ENCODE measurements around the gene AKAP3.

Gene AKAP3

DNA sequence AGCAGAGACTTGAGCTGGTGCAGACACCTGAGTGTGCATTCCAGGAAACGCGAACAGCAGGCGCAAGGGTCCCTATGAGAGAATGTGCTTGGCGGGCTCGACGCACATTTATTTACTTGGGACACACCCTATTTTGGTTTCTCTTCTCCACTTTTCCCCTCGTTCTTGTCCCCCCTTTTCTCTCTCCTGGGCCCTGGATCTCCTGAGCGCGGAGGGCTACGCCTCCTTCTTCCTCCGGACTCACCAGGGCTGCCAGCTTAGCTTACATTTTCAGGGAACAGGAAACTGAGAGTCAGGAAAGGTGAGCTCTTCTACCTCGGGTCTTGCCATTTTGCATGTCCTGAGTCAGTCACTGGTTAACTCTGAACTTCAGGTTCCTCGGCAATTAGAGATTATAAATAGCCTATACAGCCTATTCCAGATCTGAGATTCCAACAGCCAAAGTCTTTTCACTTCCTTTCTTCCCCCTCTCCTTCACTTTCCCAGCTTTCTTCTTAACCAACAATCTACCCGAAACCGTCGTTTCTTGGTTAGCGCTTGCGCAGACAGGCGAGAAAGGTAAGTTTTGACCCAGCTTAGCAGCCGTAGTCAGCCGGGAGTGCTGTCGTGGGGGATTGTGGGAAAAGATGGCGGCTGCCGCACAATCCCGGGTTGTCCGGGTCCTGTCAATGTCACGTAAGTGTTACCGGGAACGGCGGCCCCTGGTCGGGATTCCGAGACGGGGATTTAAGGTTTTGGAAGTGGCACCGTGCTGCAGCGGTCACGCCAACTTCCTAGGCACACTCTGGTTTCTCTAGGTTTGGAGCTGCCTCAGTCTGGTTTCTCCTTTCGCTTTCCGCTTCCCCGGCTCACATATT lies at the start of gene AKAP3, which contains the start of gene NDUFA9:
AKAP3 (minus strand) TSS at position 551 of the 857 bp plus-strand sequence. CDS start 10,855 bp downstream, outside the sequence.
NDUFA9 (plus strand) TSS at position 614 of the 857 bp plus-strand sequence; CDS start at position 627, 13 bp downstream.
- DNase-seq (ENCODE audit: low spot score), result peak; percentile 85

DNA sequence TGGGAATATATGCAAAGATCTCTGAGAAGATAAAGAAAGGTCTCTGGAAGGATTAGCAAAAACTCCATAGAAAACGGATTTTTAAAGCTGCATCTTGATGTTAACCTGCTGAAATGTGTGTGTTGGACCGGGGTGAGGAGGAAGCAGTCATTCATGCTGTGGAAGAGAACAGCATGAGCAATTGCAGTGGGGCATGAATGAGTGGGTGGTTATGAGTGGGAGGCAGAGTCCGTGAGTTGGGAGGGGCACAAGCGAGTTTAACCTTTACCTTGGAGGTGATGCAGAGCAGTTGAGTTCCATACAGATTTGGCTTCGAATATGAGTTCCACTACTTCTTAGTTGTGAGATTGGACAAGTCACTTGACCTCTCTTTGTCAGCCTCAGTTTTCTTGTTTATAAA lies 41.9 kb upstream of the AKAP3 start:
- no peak for DNase-seq (ENCODE audit: low spot score)

DNA sequence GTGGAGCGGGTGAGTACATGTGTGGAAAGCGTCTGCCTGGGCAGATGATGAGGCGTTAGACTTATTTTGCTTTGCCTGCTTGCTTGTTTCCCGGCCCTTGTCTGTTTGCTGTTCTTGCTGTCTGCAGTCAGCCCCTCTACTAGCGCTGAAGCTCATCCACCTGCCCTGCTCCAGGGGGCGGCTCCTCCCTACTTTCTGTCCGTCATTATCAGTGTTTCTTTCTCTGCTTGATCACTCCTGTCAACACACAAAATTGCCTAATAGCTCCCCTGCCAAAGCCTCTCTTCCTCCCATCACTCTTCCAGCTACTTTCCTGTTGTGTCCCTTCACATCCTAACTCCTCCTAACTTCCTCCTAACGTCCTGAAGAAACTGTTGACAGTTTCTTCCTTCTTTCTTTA lies 36.5 kb upstream of the AKAP3 start:
- no peak for DNase-seq (ENCODE audit: low spot score)

DNA sequence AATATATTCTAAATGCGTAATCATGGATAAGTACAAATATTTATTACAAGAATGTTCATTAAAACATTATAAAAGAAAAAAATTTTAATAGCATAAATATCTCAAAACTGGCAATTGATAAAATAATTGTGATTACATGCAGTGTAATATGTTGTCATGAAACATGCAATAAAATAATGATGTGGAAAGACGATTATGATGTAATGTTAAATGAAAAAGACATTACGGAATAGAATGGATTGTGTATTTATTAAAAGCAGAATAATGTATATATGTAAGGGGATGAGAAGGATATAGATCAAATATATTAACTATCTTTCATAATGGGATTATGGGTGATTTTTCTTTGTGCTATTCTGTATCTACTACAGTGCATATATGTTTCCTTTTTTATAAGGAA lies 32.9 kb upstream of the AKAP3 start:
- no peak for DNase-seq (ENCODE audit: low spot score)

DNA sequence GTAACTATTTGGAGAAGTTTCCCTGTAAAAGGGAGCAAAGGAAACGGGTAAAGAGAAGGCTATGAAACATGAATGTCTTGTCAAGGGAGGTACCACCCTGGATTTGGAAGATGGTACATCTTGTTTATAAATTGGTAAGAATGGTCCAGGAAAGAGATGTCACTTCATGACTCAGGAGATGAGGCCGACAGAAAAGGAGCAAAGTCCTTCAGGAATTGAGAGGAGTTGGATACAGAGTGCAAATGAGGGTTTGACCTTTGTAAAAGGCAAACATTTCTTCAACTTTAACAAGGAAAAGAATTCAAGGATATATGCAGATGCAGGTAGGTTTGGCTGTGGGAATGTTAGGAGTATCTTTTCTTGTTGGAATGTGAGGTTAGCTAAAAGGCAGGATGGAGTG lies 30.9 kb upstream of the AKAP3 start:
- no peak for DNase-seq (ENCODE audit: low spot score)

DNA sequence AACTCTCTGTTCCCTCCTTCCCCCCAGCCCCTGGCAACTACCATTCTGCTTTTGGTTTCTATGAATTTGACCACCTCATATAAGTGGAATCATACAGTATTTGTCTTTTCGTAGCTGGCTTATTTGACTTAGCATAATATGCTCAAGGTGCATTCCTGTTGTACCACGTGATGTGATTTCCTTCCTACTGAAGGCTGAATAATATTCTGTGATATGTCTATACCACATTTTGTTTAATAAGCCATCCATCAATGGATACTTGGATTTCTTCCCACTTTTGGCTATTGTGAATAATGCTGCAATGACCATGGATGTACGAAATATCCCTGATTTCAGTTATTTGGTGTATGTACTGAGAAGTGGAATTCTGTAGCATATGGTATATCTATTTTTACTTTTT lies 16.4 kb upstream of the AKAP3 start:
- DNase-seq (ENCODE audit: low spot score), result no peak

DNA sequence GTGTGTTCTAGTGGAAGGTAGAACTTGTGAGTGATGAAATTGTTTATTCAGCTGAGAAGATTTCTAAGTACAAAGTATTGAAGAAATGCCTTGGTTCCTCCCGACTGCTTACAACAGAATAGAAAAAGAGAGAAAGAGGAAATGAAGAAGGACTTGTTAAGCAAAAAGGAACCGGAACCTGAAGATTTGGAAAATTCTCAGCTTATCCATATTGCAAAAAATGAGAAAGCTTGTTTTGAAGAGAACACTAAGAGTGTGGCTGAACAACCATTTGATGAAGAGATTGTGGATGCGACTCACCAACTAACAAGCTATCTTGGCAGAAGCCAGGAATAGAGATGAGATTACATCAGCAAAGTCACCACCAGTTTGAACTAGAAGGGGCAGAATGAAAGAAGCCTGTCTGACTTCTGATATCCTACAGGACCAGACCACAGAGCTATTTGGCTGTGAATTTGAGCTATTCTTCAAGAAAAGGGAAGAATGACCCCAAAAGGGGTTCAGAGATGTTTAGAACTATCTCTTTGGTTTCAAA lies 15.2 kb upstream of the AKAP3 start:
- DNase-seq (ENCODE audit: low spot score), result peak; percentile 18

DNA sequence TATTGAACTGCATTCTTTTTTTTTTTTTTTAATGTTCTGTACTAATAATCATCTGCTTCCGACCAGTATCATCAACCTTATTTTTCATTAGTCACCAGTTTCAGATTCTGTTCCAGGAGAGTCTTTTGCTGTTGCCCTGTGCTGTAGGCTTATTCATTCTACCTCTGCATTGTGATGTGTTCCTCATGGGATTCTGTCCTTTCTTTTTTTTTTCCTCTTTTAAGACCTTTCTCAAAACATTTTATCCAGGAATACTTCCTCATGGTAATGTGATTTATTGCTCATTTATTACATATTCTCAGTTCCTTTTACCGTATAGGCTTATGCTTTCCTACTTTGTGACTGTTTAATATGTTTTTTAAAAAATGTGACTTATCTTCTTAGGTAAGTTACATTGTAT lies 4.8 kb upstream of the AKAP3 start:
- DNase-seq (ENCODE audit: low spot score), result no peak

DNA sequence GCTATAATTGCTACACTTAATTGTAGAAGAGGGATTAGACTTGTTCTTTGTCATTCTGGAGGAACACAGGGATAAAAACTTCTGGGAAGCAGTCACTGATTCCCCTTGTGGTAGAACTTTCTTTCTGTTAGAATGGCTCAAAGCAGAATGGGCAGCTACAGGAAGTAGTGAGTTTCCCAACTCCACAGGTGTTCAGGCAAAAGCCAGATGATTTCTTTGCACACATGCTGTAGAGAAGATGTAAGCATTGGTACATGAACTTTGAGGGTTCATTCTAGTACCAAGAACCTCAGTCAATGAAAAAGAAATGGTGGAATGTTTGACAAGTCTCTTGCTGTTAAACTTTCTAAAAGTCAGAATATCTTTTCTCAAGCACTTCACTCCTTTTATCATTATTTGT lies 4.4 kb upstream of the AKAP3 start:
- no peak for DNase-seq (ENCODE audit: low spot score)

DNA sequence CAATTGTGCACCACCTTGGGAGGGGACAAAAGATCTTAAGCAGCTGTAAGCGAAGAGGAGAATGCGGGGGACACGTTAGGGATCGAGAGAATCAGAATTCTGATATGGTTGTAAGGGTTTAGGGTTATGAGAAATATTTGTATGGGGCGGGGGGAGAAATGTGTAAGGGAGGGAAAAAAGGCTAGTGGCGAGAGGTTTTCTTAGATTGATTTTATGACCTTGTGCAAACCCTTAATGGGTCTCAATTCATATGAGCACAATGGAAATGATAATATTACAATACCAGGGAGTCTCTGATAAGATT lies 459 bp upstream of the AKAP3 start:
- no peak for DNase-seq (ENCODE audit: low spot score)

DNA sequence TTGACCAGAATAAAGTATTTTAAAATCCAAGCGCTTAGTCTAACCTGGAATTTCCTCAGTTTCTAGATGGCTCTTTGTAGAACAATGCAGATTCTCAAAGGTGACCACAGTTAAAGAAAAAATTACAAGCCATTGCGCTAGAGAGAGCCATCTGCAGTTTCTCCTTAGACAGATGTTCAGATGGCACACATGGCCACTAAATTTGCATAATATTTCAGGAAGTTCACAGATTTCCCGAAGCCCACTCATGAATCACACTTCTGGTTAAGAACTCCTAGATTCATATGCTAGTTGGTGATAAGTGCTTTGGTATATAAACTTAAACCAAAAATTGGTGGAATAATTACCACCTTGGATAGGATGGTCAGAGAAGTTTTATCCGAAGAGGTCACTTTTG lies 749 bp downstream of the AKAP3 start:
- DNase-seq (ENCODE audit: low spot score), result no peak

DNA sequence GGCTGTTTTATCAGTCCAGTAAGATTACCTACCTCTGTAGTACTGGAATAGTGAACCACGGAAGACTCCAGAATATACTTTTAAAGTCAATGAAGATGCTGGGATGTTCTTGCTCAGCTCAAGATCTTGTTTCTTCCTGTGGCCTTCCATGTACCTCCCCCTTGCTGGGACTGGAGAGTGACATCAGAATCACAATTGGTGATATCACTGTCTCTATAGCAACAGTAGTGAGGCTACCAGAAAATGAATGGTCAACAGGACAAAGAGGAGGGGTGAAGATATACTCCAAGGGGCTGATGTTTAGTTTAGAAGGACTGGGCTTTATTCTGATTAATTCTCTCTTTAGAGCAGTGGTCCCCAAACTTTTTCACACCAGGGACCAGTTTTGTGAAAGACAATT lies 3.8 kb downstream of the AKAP3 start:
- no peak for DNase-seq (ENCODE audit: low spot score)

DNA sequence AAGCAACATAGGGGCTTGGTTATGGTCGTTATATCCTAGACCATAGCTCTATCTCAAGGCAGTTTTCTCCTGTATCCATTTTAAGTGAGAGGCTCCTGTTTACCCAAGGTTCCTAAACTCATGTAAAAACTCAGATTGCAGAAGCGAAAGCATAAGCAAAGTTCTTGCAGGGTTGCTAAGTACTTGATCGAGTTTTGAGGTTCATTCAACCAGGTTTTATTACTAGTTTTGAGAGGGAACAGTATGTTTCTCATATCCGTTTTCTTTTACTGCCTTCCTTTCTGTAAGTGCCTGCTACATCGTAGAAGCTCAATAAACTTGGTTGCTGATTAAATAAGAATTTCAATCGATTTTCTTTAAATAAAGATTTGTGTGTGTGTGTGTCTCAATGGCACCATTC lies 5.1 kb downstream of the AKAP3 start:
- no peak for DNase-seq (ENCODE audit: low spot score)

DNA sequence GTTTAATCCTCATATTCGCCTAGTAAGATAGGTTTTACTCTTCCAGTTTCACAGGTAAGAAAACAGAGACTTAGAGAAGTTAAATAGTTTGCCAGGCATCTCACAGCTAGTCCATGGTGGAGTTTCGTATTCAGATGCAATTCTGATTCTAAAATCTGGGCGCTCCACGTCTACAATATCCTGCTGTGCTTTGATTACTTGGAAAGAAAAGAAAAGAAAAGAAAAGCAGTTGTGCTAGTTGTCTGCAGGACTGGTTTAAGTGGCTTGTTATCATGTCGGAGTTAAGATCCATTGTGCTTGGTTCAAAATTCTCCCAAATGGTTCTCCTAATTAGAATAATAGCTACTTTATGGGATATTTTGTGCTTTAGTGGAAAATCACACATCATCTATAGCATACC lies 18.6 kb downstream of the AKAP3 start:
- no peak for DNase-seq (ENCODE audit: low spot score)

DNA sequence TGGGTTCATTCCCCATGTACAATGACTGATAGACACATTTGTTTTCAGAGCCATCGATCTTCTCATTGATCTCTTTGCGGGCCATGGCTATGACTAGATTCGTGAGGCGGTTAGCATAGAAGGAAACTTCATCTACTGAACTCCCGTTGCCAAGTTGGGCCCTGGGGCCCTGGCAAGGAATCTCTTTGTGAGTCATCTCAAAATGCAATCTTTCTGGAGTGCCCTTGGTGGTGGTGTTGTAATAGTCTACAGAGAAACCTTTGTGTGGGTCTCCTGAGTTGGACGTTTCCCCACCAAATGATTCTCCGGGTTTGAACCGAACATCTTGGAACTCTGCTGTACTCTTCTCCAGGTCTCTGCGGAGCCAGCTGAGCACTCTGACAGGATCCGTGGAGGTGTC lies 20.4 kb downstream of the AKAP3 start:
- no peak for DNase-seq (ENCODE audit: low spot score)

DNA sequence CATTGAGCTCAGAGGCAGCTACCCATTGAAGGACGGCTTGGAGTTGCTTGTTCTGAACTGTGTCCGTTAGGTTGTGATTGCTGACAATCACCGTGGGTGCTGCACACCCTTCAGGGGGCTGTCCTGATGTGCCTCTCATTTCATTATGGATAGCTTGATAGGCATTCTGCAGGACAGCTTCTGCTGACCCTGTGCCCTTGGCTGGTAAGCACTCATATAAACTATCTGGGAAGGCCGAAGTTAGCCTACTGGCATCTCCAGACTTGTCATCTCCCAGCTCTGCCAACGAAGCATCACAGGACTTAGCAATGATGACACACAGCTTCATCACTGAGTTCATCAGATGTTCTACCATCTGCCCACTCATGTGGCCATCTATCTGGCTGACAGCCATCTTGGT lies 22.3 kb downstream of the AKAP3 start:
- DNase-seq (ENCODE audit: low spot score), result no peak

DNA sequence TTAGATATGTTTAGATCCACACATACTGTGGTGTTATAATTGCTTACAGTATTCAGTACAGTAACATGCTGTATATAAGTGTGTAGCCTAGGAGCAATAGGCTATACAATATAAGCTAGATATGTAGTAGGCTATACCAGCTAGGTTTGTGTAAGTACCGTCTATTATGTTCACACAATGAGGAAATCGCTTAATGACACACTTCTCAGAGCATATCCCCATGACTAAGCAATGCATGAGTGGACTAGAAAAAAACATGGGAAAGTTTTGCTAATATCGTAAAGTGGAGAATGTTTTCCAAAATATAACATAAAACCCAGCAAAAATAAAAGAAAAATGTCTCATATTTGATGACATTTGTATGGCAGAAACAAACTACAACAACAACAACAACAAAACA lies 27.3 kb downstream of the AKAP3 start:
- peak; percentile 18 for DNase-seq (ENCODE audit: low spot score)

DNA sequence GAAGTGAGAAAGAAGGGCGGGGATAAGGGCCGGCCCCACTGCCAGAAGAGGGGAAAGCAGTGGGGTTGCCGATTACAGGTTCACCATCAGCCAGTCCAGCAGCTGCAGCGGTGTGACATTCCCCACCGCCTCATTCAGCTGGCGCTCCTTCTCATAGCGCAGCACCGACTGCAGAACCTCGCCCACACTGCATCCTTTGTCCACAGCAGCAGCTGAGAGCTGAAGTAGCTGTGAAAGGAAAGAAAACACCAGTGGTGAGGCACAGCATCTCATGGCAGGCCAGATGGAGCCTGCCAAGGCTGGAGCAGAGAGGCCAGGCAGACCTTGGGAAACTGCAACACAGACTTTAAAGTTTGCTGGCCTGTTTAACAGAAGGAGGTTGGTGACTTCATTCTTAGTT lies 33.2 kb downstream of the AKAP3 start:
- no peak for DNase-seq (ENCODE audit: low spot score)

DNA sequence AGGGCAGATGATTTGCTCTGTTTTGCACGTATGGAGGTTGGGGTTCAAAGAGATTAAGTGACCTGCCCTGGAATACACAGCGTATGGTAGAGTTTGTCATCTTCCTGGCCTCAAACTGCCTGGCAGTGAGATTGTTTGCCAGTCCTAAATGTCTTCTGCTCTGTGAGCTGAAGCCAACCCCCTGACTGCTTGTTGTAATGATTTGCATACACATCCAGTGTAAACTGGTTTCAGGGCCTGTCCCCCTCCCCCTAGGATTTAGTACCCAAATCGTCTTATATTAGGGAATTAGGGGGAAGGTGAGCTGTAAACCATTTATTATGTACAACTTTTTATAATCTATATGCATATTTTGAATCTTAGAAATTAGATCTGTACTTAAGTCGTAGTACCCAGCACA lies 38.4 kb downstream of the AKAP3 start:
- no peak for DNase-seq (ENCODE audit: low spot score)

DNA sequence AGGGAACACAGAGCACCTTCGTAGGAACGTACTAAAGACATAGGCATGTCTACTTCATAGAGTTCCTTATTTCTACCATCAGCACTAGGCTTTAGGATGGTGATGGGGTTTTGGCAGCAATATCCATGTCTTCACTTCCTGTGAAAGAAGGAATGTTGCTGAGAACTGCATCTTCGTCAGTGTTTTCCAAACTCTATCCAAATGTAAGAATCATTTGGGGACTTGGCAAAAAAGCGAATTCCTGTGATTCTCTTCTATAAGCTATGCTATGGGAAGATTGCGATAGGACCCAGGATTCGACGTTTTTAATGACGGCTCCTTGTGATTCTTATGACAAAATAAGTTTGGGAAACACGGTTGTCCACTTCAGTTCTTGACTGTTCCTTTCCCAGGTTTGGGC lies 39.8 kb downstream of the AKAP3 start:
- no peak for DNase-seq (ENCODE audit: low spot score)

DNA sequence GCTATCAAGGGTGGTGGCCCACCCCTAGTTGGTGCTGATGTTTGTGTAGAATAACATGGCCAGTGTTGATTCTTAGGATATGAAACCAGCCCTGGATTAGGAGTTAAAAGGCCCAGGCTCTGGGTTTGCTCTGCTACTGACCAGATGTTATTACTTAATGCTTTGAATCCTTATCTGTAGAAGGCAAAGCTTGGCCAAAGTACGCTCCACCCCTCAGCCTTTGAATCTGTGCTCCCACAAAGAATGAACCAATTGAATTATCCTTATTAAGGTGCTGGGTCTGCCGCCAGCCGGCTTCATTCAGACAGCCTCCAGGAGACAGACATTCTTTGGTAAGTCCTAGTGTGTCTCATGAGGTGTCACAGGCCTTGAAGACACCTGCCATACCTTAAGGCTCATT lies 41.8 kb downstream of the AKAP3 start:
- DNase-seq (ENCODE audit: low spot score), result no peak

DNA sequence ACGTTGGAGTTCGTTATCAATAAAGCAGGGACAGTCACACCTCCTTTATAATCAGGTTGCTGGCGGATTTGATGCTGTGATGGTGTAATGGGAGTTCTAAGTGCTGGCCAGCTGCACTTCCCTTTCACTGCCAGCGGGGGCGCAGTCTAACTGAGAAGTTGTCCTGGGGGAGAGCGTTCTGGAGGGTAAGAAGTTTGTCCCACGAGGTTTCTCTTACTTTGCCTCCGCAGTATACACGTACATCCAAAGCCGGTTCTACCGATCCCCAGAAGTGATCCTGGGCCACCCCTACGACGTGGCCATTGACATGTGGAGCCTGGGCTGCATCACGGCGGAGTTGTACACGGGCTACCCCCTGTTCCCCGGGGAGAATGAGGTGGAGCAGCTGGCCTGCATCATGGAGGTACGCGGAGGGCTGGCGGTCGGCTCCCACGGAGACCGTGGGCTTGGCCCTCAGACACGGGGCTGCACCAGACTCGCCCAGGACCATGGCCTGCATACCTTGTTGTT lies 44.1 kb downstream of the AKAP3 start:
- peak; percentile 81 for DNase-seq (ENCODE audit: low spot score)

DNA sequence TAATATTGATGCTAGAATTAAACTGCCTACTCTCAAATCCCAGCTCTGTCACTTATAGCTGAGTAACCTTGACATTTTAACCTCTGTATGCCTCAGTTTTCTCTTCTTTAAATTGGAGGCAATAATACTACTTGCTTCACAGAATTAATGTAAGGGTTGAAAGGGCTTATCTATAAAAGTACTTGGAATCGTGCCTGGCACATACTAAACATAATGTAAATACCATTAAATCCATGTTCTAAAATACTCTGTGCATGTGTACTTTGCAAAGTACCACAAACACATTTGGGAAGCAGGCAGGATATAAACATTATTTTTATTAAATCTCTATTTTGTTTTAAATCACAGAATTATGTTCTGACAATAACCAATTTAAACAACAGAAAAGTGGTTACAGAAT lies 44.9 kb downstream of the AKAP3 start:
- no peak for DNase-seq (ENCODE audit: low spot score)

DNA sequence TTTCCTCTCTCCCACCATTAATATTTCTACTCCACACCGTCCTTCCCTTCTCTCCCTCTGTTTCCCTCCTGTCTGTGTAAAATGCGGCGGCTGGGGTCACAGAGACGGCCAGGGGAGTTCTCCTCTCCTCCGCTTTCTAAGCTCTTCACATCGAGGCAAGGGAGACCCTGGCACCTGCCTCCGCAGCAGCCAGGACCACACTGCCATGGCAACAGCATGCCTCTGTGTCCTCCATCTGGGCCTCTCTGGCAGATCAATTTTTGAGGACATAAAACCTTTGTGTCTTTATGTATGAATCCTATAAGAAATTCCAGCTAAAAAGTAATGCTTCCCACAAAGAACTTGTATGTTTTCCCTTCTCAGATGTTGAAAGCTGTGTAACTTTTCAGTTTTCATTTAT lies 45.4 kb downstream of the AKAP3 start:
- no peak for DNase-seq (ENCODE audit: low spot score)

All from kidney capillary endothelial cell (primary cell).